ENCODE results near the gene OLFM4.

The OLFM4 gene

GRCh38 chr13:53014495-53015443 lies 13.8 kb upstream of the OLFM4 start:
- no peak for DNase-seq (ENCODE audit: low read depth in 2 of 2)

DNA sequence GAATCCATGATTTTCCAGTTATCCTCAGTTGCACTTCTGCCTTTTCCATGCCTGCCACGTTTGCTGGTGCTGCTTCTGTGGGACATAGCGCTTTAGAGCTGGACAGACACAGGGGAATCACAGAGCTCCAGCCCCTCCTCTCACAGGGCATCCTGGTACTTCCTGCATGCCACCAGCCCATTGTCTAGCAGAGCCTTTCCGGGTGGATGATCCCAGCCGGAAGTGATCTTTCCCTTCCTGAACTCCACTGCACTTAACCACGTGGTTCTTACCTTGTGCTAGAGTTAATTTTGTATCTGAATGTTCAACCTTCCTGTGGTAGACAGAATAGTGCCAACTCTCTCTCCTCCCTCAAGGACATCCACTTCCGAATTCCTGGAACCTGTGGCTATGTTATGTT lies 12.6 kb upstream of the OLFM4 start:
- no peak for DNase-seq (ENCODE audit: low read depth in 2 of 2)

DNA sequence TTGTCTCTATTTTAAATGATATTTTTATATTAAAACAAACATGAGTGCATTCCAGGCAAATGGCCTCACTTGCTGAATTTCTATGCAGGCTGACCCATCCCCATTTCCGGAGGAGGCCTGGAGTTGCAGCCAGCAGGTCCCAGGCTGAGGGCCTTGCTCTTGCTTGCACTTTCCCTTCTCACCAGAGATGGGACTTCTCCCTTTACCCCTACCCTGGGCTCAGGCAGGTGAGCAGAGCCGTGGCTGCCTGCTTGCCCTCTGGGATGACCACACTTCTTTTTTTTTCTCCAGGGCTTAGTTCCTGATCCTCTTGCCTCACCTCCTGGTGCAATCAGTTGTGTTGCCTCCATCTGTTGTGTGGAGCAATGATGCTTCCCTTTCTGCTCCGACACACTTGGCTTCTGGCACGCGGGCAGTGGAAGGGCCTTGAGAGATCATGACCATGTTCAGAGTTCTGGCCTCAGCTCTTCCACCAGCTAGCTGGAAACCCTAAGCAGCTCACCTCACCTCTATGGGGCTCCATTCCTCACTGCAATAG lies 11.1 kb upstream of the OLFM4 start:
- no peak for DNase-seq (ENCODE audit: low read depth in 2 of 2)

DNA sequence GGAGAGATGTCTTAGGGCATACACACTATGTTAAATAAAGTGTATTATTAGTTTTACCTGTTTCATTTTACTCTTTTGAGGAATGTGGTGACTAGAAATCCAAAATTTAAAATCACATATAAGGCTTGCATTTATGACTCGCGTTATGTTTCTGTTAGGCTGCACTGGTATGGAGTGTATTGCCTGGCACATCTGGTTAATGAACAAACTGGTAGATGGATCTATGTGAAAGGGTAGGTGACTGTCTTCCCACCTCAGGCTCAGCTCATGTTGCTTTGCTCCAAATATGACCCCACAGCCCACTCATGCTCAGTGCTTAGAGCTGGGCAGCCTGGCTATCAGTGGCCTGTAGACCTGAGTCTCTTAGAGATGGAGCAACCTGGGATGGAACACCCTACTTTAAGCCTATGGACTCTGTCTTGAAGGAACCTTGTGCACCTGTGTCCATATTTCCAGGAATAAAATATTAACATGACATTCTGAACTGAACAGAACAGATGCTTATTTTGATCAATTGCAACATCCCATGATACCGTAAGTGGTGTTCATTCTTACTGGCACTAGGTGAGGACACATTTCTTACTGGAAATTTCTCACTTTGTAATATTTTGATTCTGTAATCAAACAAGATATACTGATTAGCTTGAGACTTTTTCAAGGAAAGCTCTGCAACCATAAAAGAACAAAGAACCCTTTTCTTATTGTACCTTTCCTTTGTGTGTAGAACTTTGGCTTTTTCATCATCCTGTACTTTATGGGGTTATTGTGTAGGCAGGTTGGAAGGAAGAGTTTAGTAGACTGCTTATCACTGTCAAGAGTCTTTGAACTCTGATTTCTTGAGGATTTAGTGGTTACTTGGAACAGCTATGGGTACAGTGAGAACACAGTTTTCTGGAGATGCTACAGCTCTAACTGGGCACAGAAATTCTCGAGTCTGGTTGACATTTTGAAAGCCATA lies 9.6 kb upstream of the OLFM4 start:
- DNase-seq (ENCODE audit: low read depth in 2 of 2): no peak

GRCh38 chr13:53020764-53021335 lies 7.8 kb upstream of the OLFM4 start:
- no peak for DNase-seq (ENCODE audit: low read depth in 2 of 2)

DNA sequence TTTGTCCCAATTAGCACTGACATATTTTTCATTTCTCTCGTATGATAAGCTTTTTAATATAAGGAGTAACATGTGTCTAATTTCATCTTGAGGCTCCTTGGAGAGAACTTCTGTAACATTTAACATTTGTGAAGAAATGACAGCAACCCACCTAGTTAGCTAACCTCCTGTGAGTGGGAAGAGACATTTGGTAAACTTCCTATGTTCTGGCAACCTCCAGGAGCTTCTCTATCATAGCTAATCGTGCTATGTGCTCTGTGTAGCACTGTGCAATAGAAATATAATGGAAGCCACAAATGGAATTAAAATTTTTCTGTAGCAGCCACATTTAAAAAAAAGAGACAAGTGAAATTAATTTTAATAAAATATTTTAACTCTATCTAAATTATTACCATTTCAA lies 5.4 kb upstream of the OLFM4 start:
- no peak for DNase-seq (ENCODE audit: low read depth in 2 of 2)

GRCh38 chr13:53028063-53028462 lies 550 bp upstream of the OLFM4 start:
- DNase-seq (ENCODE audit: low read depth in 2 of 2): no peak

- no peak for DNase-seq (ENCODE audit: low read depth in 2 of 2)
Measured at GRCh38 chr13:53032849-53033248, 4.2 kb downstream of the OLFM4 start.

- DNase-seq (ENCODE audit: low read depth in 2 of 2): no peak
Measured at GRCh38 chr13:53038993-53039392, 10.4 kb downstream of the OLFM4 start.

DNA sequence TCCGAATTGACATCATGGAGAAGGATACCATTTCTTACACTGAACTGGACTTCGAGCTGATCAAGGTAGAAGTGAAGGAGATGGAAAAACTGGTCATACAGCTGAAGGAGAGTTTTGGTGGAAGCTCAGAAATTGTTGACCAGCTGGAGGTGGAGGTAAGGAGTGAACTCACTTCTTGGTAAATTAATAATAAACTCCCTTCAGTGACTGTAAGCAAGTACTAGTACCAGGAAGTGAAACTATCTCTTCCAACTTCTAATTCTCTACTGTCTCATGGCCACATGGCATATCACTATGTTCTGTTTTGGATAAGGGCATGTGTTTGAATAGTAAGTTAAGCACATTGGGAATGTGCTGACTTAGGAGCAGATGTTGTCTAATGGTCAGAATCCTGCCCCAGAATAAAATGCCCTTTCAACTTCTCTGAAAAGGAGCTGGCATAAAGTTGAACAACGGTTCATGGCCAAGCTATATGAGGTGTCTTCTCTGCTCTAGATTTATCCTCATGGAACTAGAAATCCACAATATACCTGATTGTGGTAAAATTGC lies 13.4 kb downstream of the OLFM4 start:
- DNase-seq (ENCODE audit: low read depth in 2 of 2): no peak

GRCh38 chr13:53042877-53043276 lies 14.3 kb downstream of the OLFM4 start:
- no peak for DNase-seq (ENCODE audit: low read depth in 2 of 2)

- no peak for DNase-seq (ENCODE audit: low read depth in 2 of 2)
Measured at GRCh38 chr13:53043398-53043797, 14.8 kb downstream of the OLFM4 start.

GRCh38 chr13:53045189-53045588 lies 16.6 kb downstream of the OLFM4 start:
- DNase-seq (ENCODE audit: low read depth in 2 of 2): no peak

DNA sequence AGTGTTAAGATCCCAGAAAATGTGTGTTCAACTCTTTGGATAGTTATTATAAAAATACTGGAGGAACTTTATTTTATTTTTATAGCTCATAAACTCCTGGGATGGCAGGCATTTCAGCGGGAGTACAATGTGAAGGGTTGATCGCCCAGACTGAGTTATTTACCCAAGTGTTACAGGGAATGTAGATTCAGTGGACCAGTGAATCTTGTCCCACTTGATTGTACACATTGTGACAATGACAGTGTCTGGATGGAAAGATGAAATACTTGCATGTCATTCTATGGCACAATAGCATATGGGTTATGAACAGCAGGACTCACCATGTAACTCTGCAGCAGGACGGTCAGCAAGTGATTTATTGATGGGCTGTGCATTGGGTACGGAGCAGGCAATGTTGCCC lies 20.3 kb downstream of the OLFM4 start:
- no peak for DNase-seq (ENCODE audit: low read depth in 2 of 2)

DNA sequence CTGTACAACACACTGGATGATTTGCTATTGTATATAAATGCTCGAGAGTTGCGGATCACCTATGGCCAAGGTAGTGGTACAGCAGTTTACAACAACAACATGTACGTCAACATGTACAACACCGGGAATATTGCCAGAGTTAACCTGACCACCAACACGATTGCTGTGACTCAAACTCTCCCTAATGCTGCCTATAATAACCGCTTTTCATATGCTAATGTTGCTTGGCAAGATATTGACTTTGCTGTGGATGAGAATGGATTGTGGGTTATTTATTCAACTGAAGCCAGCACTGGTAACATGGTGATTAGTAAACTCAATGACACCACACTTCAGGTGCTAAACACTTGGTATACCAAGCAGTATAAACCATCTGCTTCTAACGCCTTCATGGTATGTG lies 21.5 kb downstream of the OLFM4 start:
- DNase-seq (ENCODE audit: low read depth in 2 of 2): no peak

GRCh38 chr13:53052675-53053074 lies 24.1 kb downstream of the OLFM4 start:
- no peak for DNase-seq (ENCODE audit: low read depth in 2 of 2)

DNA sequence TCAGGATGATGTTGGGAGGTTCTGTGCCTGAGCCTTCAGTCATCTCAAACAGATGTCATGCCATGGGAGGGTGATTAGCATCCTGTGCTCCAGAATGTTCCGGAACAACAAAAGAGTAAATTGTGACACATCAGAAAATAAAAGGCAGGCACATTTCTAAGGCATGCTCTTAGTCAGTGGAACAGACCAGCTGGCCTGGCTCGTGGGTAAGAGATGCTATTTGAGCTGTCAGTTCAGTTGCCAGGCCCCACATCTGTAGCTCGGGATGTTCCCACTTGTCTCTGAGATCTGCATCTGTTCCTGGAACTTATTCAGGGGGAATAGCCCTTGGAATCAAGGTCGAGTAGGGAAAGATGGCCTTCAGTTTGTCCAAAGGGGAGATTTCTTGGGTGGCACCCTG lies 26.0 kb downstream of the OLFM4 start:
- no peak for DNase-seq (ENCODE audit: low read depth in 2 of 2)

DNA sequence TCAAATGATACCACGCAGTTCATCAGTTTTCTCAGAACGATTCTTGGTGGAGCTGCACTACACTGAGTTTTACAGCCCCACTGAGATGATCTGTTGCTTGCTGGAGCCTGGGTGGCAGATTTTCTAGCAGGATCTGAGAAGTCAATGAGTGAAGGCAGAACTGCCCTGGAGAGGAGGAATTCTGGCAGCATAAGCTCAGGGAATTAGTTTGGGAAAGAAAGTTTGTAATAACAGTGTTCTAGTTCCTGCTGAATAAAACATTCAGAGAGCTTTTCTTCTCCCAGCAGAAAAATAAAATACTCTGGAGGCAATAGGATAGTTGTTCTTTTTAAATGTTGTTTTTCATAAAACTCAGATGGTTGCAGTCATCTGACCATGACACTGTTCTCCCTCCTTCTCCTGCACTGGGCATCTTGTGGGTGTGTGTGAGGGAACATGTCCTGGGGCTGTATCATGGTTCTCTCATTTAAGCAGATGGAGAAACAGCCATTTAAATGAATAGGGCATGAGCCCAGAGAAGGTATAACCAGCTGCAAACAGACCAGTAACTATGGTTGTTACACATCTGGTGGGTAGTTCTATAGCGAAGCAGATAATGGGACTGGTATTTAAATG lies 29.6 kb downstream of the OLFM4 start:
- no peak for DNase-seq (ENCODE audit: low read depth in 2 of 2)

- DNase-seq (ENCODE audit: low read depth in 2 of 2): no peak
Measured at GRCh38 chr13:53060840-53061490, 32.4 kb downstream of the OLFM4 start.

DNA sequence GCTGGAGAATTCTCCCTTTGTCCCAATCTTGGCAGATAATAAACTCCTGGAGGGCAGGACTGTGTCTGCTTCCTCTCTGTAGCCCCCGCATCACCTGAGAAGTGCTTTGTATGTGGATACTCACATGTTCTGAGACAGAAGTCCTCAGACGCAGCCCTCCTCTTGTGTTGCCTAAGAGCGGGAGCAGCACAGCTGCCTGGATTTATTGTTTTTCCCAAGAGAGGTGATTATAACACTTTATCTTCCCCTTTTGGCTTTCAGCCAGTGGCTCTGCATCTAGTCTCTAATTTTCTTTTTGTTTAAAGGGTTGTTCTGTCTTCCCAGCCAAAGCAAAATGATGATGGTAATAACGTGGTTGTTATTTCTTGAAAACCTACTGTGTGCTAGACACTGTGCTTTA lies 36.1 kb downstream of the OLFM4 start:
- no peak for DNase-seq (ENCODE audit: low read depth in 2 of 2)

- no peak for DNase-seq (ENCODE audit: low read depth in 2 of 2)
Measured at GRCh38 chr13:53066411-53066810, 37.8 kb downstream of the OLFM4 start.
